SK-N-MC (cell line): ENCODE data around the gene GIMAP7.
"Not testable (repeated sequence)": the region's sequence is repeated elsewhere in the genome, so short reads cannot be mapped to it uniquely, and the experiment has no call there.

Experiments used
- EZH2 ChIP-seq: fragments of 200-600 bp; sonication (generic); IDR thresholded peaks from one replicate; pipeline ENCODE4 v1.6.1; 2017; ENCODE audit warnings: antibody characterized with exemption
- POLR2AphosphoS5 ChIP-seq: IDR thresholded peaks from 2 replicates; pipeline ENCODE4 v1.6.1; 2012; ENCODE audit warnings: mild to moderate bottlenecking, low read depth, low read length, borderline replicate concordance

- TF ChIP-seq POLR2AphosphoS5, EZH2: not testable (repeated sequence)
Observed at GRCh38 chr7:150484071-150484470, 30.6 kb upstream of the GIMAP7 start.
